SJCRH30 (cell line): ENCODE data around the gene HUWE1. TPM values are rescaled to one million over a fixed set of nuclear protein-coding genes. Genes with fewer than 3 reads are reported as not detected.
"Not testable (repeated sequence)": the region's sequence is repeated elsewhere in the genome, so short reads cannot be mapped to it uniquely, and the experiment has no call there.

Experiments
- DNase-seq, 2 experiments: peaks; one replicate each; pipeline ENCODE4 v3.0.0-alpha.2; 2015 to 2020
- H3K27ac ChIP-seq: fragments of 250-450 bp; sonication (Bioruptor Pico); 2 replicates; pipeline ENCODE4 v1.5.1; 2020; ENCODE audit warnings: mild to moderate bottlenecking, moderate library complexity
- H3K27me3 ChIP-seq: fragments of 250-450 bp; sonication (Bioruptor Pico); 2 replicates; pipeline ENCODE4 v1.5.1; 2020; ENCODE audit warnings: mild to moderate bottlenecking, moderate library complexity
- H3K36me3 ChIP-seq: fragments of 250-450 bp; sonication (Bioruptor Pico); 2 replicates; pipeline ENCODE4 v1.5.1; 2020; ENCODE audit warnings: mild to moderate bottlenecking, moderate library complexity
- H3K4me1 ChIP-seq: fragments of 250-450 bp; sonication (Bioruptor Pico); 2 replicates; pipeline ENCODE4 v1.5.1; 2020; ENCODE audit warnings: mild to moderate bottlenecking, moderate library complexity
- H3K4me3 ChIP-seq: fragments of 250-450 bp; sonication (Bioruptor Pico); 2 replicates; pipeline ENCODE4 v1.5.1; 2020; ENCODE audit warnings: mild to moderate bottlenecking, moderate library complexity
- H3K9me3 ChIP-seq: fragments of 250-450 bp; sonication (Bioruptor Pico); replicated peaks from 2 replicates; pipeline ENCODE4 v1.5.1; 2020; ENCODE audit warnings: mild to moderate bottlenecking, moderate library complexity
- total RNA-seq: library from RNA; depleted of rRNA; stranded (reverse); fragments of >200 nt; shearing (Covaris generic); gene quantifications from 2 replicates; pipeline ENCODE4 v1.2.3, GENCODE V29; 2014; rRNA removed

The HUWE1 gene, protein sequence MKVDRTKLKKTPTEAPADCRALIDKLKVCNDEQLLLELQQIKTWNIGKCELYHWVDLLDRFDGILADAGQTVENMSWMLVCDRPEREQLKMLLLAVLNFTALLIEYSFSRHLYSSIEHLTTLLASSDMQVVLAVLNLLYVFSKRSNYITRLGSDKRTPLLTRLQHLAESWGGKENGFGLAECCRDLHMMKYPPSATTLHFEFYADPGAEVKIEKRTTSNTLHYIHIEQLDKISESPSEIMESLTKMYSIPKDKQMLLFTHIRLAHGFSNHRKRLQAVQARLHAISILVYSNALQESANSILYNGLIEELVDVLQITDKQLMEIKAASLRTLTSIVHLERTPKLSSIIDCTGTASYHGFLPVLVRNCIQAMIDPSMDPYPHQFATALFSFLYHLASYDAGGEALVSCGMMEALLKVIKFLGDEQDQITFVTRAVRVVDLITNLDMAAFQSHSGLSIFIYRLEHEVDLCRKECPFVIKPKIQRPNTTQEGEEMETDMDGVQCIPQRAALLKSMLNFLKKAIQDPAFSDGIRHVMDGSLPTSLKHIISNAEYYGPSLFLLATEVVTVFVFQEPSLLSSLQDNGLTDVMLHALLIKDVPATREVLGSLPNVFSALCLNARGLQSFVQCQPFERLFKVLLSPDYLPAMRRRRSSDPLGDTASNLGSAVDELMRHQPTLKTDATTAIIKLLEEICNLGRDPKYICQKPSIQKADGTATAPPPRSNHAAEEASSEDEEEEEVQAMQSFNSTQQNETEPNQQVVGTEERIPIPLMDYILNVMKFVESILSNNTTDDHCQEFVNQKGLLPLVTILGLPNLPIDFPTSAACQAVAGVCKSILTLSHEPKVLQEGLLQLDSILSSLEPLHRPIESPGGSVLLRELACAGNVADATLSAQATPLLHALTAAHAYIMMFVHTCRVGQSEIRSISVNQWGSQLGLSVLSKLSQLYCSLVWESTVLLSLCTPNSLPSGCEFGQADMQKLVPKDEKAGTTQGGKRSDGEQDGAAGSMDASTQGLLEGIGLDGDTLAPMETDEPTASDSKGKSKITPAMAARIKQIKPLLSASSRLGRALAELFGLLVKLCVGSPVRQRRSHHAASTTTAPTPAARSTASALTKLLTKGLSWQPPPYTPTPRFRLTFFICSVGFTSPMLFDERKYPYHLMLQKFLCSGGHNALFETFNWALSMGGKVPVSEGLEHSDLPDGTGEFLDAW (N-terminal part only)
- total RNA-seq = 92.5 and 98.9 TPM in 2 replicates

DNA sequence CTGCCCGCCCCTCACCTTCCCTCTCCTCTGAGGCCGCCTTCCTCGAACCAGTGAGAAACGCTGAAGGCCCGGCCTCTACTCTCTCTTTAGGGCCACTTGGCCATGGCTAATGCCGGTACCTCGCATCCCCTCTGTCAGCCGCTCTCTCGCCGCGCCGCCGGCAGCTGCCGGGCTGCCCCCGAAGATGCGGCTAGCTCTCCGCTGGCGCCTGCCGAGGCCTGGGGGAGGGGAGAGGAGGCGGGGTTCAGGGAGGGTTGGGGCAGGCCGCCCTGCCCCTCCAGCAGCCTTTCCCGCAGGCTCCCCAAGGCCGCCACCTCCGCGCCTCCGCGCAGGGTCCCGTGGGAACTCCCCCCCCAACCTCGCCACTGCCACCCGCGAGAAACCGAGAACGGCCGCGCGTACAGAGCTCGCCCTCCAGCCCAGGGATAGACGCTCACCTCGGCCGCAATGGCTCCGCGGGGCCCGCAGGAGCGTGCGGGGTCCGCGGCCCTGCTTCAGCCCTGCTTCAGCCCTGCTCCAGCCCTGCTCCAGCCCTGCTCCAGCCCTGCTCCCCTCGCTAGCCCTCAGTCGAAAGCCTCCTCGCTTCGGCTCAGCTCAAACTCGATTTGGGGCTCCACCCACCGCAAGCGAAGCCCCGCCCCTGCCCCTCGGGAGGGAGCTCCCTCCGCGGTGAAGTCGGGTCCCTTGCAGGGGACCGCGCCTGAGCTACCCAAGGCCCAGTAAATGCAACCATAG lies at the start of gene HUWE1:
TSS of gene HUWE1 (minus strand) at position 569 of the 735 bp plus-strand sequence. CDS start 32,612 bp downstream, outside the sequence.
- peak; percentile 79 to 82 for DNase-seq
- Histone ChIP-seq H3K27me3 (no peaks in the 10 kb centered on the region), H3K36me3 (no peaks in the 10 kb centered on the region; the same call in 1 of the 2 replicates), H3K9me3 (no peaks in the 10 kb centered on the region), H3K4me1 (no peaks in the 10 kb centered on the region), H3K27ac (peak within 1 kb of the TSS; percentile 83), H3K4me3 (peak within 1 kb of the TSS; percentile 78)

DNA sequence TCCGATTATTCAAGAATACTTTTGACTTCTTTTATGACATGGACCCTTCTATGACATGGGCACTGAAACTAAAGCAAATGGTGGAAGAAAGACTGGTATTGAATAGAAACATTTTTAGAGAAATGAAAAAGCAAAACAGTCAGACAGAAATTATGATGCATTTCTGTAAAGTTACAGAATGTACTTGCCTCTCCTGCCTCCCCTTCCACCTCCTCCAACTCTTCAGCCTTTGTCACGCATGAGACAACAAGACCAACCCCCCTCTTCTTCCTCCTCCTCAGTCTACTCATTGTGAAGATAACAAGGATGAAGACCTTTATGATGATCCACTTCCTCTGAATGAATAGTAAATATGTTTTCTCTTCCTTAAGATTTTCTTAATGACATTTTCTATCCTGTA lies 46.3 kb upstream of the HUWE1 start:
- Histone ChIP-seq H3K4me1 (no peaks in the 10 kb centered on the region), H3K27me3 (no peaks in the 10 kb centered on the region), H3K36me3 (no peaks in the 10 kb centered on the region), H3K27ac (no peak overlapping the region), H3K9me3 (no peaks in the 10 kb centered on the region), H3K4me3 (no peak overlapping the region)
- DNase-seq = no peak

DNA sequence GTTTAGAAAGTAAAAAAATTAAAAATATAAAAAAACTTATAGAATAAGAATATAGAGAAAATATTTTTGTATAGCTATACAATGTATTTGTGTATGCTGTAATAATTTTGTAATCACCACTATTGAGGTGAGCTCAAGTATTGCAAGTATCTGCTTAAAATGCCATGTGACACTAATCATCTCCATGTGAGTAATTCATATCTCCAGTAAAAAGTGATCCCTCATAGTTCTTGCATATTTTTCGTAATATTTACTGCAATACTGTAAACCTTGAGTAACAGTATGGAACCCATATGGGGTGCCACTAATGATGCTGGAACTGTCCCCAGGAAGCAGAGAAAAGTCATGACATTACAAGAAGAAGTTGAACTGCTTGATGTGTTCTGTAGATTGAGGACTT lies 43.2 kb upstream of the HUWE1 start:
- Histone ChIP-seq H3K9me3 (no peaks in the 10 kb centered on the region), H3K36me3 (no peaks in the 10 kb centered on the region), H3K27ac (no peak overlapping the region), H3K4me1 (no peaks in the 10 kb centered on the region), H3K27me3 (no peaks in the 10 kb centered on the region), H3K4me3 (no peak overlapping the region)
- DNase-seq = no peak

DNA sequence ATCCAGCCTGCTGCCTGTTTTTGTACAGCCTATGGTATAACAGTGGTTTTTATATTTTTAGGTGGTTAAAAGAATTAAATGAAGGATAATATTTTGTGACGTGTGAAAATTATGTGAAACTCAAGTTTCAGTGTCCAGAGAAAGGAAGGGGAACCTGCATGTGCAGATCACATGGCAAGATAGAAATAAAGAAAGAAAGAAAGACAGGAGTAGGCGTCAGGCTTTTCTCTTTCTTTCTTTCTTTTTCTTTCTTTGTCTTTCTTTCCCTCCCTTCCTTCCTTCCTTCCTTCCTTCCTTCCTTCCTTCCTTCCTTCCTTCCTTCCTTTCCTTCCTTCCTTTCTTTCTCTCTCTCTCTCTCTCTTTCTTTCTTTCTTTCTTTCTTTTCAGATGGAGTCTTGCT lies 42.0 kb upstream of the HUWE1 start:
- Histone ChIP-seq H3K27me3 (no peaks in the 10 kb centered on the region), H3K9me3 (no peaks in the 10 kb centered on the region), H3K36me3 (no peaks in the 10 kb centered on the region), H3K4me3 (no peak overlapping the region), H3K4me1 (no peaks in the 10 kb centered on the region), H3K27ac (no peak overlapping the region)
- DNase-seq = no peak

DNA sequence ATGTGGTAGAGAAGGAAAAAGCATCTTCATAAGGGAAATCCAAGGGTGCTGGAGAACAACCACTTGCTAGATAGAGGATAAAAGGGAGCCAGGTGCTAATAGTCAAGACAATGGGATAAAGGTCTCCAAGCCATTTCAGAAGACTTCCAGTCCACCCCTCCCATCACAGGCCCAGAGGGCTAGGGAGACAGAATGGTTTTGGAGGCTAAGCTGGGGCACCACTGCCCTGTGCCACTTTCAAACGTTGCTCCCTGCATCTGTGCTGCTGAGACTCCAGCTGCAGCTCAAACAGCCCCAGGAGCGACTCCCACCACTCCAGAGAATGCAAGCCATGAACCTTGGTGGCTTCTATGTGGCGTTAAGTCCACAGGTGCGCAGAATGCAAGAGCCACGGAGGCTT lies 38.4 kb upstream of the HUWE1 start:
- H3K36me3 ChIP-seq = no peaks in the 10 kb centered on the region

DNA sequence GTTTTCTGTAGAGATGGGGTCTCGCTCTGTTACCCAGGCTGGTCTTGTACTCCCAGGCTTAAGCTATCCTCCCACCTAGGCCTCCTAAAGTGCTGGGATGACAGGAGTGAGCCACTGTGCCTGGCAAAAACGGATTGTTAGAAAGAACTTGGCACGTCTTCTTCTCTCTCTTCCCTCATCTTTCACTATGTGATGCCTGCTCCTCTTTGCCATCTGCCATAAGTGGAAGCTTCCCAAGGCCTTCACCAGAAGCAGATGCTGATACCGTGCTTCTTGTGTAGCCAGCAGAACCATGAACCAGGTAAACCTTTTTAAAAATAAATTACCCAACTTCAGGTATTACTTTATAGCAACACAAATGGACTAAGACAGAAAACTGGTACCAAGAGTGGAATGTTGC lies 36.9 kb upstream of the HUWE1 start:
- Histone ChIP-seq H3K36me3 (no peaks in the 10 kb centered on the region), H3K4me1 (no peaks in the 10 kb centered on the region), H3K27me3 (no peaks in the 10 kb centered on the region), H3K9me3 (no peaks in the 10 kb centered on the region), H3K27ac (no peak overlapping the region), H3K4me3 (no peak overlapping the region)
- DNase-seq = no peak

More for the DNA sequence above, 38.4 kb upstream of the HUWE1 start:
- no peak overlapping the region for H3K27ac ChIP-seq
- no peak for DNase-seq
- no peaks in the 10 kb centered on the region for H3K27me3 ChIP-seq
- no peaks in the 10 kb centered on the region for H3K4me1 ChIP-seq
- no peak overlapping the region for H3K4me3 ChIP-seq
- no peaks in the 10 kb centered on the region for H3K9me3 ChIP-seq

DNA sequence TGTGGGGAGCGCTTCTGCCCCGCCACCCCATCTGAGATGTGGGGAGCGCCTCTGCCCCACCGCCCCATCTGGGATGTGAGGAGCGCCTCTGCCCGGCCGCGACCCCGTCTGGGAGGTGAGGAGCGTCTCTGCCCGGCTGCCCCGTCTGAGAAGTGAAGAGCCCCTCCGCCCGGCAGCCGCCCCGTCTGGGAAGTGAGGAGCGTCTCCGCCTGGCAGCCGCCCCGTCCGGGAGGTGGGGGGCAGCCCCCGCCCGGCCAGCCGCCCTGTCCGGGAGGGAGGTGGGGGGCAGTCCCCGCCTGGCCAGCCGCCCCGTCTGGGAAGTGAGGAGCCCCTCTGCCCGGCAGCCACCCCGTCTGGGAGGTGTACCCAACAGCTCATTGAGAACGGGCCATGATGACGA lies 35.1 kb upstream of the HUWE1 start:
- H3K36me3 ChIP-seq, H3K4me3 ChIP-seq, DNase-seq, H3K27ac ChIP-seq, H3K27me3 ChIP-seq, H3K4me1 ChIP-seq, H3K9me3 ChIP-seq: not testable (repeated sequence)

DNA sequence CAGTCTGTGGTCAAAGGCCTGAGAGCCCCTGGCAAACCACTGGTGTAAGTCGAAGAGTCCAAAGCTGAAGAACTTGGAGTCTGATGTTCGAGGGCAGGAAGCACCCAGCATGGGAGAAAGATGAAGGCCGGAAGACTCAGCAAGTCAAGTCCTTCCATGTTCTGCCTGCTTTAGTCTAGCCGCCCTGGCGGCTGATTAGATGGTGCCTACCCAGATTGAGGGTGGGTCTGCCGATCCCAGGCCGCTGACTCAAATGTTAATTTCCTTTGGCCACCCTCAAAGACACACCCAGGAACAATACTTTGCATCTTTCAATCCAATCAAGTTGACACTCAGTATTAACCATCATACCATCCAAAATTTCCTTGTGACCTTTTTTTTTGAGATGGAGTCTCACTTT lies 33.1 kb upstream of the HUWE1 start:
- not testable (repeated sequence) for H3K36me3 ChIP-seq, H3K27me3 ChIP-seq, H3K4me1 ChIP-seq, H3K27ac ChIP-seq, H3K9me3 ChIP-seq, H3K4me3 ChIP-seq, DNase-seq

DNA sequence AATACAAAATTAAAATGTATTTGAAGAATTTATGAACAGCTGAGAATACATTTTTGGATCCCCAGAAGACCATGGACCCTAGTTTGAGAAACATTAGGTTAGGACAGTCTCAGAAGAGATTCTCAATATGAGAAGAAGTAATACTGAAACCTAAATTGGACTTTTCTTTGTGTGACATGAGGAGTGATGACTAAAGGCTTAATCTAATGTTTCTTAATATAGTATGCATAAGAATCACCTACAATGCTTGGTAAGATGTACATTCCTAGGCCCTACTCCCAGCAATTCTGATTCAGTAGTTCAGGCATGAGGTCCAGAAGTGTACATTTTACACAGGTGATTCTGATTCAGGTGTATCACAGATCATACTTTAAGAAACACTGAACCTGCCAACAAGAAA lies 31.6 kb upstream of the HUWE1 start:
- Histone ChIP-seq H3K27ac (no peak overlapping the region), H3K4me3 (no peak overlapping the region), H3K36me3 (no peaks in the 10 kb centered on the region), H3K27me3 (no peaks in the 10 kb centered on the region), H3K4me1 (no peaks in the 10 kb centered on the region), H3K9me3 (no peaks in the 10 kb centered on the region)
- DNase-seq = no peak

DNA sequence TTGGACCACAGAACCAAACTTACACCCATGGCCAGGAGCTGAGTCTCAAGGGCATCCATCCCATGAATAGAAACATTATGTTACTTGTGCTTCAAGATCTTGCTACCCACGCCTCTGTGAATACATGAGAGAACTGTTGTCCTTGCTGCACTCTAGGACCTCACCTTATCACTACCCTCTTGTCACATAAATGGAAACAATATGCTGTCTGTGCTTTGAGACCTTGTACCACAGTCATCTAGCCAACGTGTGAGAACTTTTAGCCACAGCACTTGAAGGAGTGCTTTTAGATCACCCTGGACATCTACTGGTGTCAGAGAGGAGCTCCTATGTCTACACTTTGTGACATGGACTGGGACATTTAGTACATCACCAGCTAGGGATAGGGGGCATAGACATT lies 30.7 kb upstream of the HUWE1 start:
- H3K4me3 ChIP-seq = no peak overlapping the region

DNA sequence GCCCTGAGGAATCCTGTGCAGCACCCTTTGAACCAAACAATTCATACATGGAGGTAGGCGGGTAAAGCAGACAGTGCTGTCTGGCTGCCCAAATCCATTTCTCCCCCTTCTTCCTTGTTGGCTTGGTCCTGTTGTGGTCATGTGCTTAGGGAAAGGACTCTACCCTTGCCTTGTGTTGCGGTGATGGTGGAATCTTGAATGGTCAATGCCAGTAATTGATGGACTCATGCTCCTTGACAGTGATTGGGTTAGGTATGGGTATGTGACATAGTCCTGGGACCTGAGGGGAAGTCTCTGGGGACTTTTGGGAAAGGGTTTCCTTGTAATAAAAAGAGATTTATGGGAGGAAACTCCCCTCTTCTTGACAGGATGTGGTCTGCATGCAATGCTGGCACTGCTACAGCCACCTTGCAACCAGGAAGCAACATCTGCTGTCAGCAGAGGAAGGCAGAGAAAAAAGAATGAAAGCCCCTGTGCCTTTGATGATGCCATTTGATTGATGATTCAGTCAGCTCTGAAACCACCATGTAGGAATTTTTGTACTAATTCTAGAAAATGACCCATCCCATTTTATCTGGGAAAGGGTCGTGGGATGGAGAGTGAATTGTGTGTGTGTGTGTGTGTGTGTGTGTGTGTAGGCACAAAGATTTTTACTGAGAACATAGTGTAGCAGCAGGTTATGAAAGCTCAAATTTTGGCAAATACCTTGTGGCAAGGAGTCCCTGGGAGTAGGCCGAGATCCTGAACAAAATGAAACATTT lies 30.0 kb upstream of the HUWE1 start:
- Histone ChIP-seq H3K36me3 (no peaks in the 10 kb centered on the region), H3K4me3 (no peak overlapping the region), H3K27me3 (no peaks in the 10 kb centered on the region), H3K4me1 (no peaks in the 10 kb centered on the region), H3K9me3 (no peaks in the 10 kb centered on the region), H3K27ac (no peak overlapping the region)
- DNase-seq = no peak

More for the DNA sequence above, 30.7 kb upstream of the HUWE1 start:
- Histone ChIP-seq H3K27ac (no peak overlapping the region), H3K36me3 (no peaks in the 10 kb centered on the region), H3K9me3 (no peaks in the 10 kb centered on the region), H3K27me3 (no peaks in the 10 kb centered on the region), H3K4me1 (no peaks in the 10 kb centered on the region)
- no peak for DNase-seq

DNA sequence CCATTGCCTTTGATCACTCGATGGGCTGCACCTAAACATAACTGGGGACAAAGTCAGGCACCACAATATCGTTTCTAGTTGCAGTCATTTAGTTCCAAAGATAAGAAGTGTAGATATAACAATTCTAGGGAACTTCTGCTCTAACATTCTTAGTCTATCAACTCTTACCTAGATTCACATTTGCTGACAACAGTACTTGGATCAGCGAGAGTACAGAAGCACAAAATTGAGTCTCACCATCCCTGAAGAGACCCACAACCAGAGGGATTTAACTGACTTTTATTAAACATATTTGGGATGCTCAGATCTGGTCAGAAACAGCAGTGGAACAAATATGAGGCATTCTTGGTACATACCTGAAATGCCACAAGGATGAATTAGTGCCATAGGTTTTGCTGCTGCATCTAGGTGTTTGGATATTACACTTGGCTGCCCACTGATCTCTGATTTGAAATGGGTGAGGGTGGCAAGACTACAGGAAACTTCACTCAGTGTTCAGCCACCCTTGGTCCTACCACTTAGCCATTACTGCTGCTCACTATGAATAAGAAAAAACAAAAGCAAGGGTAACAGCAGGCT lies 28.9 kb upstream of the HUWE1 start:
- Histone ChIP-seq H3K4me1 (no peaks in the 10 kb centered on the region), H3K9me3 (no peaks in the 10 kb centered on the region), H3K27me3 (no peaks in the 10 kb centered on the region), H3K36me3 (no peaks in the 10 kb centered on the region), H3K27ac (no peak overlapping the region), H3K4me3 (no peak overlapping the region)
- DNase-seq = no peak

DNA sequence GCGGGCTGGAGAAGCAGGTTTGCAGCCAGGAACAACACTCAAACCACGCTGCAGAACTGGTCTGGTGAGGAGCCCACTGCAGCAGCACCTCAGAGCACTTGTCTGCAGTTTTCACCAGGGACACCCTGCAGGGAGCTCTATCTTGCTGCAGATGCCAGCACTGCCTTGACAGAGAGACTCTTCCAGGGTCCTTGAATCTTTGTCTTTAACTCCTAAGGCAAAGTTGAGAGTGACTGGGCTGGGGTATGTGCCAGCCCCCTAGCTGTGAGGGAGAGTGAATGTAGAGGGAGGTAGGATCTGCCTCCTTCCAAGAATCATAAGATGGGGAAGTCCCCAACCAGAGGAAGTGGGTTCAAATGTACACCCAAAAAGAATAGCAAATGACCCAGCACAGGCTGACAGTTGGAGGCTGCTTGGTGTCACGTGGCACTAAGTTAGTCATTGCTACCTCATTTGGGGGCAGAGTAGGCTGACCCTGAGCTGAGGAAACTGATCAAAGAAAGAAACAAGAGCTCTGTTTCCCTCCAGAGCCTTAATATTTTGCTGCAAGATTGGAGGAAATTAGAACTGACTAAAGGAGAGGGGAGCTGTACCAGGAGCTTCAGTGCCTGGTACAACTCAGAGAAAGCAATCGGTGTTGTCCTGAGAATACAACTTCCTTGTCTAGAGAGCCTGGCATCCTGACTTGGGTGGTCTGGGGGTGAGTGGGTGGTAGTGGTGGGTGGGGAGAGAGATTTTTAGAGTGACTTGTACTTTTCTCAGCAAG lies 28.2 kb upstream of the HUWE1 start:
- Histone ChIP-seq H3K36me3 (no peaks in the 10 kb centered on the region), H3K4me3 (no peak overlapping the region), H3K4me1 (no peaks in the 10 kb centered on the region), H3K27me3 (no peaks in the 10 kb centered on the region), H3K9me3 (no peaks in the 10 kb centered on the region), H3K27ac (no peak overlapping the region)
- DNase-seq = no peak
